IPS-NIHi11 (cell line): ENCODE results near the gene ZNRF3.
A peak's percentile ranks its signal among the peaks of the same experiment; 100 is the strongest.
"Not testable (repeated sequence)": the region's sequence is repeated elsewhere in the genome, so short reads cannot be mapped to it uniquely, and the experiment has no call there.

Source experiments
- DNase-seq: peaks from one replicate; pipeline ENCODE4 v3.0.0; 2012; ENCODE audit warnings: mixed read lengths, low spot score

ZNRF3 gene

GRCh38 chr22:28931844-28932567, 48.6 kb downstream of the ZNRF3 start:
- no peak for DNase-seq

DNA sequence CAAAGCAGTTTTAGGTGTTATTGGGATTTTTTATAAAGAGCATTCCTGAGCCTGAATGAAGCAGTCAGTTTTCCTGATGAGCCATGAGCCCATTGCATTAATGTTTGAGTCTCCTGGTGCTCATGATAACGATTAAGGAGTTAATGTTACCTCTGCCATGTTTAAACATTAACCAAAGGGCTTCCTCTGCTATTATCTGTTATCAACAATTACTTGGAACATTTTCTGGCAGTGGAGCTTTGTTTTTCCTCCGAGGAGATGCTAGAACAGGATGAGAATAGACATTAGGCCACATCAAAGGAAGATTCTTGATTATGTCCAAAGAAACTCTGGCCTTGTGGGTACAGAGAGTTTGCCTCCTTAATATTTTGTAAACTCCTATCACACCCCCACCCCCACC, 49.9 kb downstream of the ZNRF3 start:
- DNase-seq, result no peak

DNA sequence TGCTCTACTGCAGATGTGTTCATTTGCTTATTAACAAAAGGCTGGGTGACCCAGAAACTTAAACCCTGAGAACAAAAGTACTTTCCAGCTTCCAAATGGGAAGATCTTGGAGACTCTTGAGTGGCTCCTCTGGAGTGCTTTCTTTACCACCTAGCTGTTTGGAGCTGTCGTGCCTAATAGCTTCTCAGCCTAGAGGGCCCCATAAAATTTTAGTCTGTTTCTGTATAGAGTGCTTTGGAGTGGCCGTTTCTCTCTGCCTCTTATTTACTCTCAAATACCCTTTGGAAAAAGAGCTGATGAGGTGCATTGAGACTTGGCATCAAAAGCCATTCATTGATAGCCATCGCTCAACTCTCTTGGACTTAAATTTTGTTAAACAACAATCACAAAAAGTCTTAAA, 50.7 kb downstream of the ZNRF3 start:
- no peak for DNase-seq

- DNase-seq, result no peak
These were observed 51.8 kb downstream of the ZNRF3 start for GRCh38 chr22:28935140-28935539.

DNA sequence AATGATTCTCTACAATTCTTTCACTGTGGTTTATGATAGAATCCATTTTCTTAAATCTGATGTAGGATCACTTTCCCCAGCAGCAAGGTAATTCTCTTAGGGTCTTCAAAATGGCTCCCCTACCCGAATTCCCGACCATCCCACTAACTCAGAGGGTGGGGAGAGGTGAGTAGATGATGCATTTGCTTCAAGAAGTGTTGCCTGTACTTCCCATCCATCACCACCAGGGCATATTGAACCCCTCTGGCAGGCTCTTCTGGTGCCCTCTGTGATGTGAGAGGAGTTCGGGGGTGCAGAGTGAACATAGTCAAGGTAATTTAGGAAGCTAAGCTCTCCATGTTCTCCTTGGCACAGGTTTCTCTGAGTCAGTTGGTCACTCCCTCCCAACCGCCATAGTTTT, 52.3 kb downstream of the ZNRF3 start:
- peak; percentile 43 for DNase-seq

DNA sequence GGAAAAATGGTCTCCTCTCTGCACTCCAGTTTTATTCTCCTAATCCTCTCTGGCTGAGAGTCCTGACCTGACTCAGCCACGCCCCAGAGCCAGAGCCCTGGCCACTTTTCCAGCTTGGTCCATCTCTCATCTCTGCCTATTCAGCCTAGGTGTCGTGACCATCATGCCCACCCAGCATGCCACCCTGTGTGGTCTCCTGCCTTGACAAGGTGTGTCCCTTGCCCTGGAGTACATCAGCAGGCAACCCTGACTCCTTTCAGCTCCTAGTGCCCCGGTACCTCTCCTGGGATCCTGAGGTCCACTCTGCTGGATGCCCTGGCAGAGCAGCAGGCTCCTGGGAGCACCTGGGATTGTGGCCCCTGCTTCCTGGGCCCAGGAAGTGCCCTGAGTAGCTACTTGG, 52.8 kb downstream of the ZNRF3 start:
- DNase-seq, result no peak

DNA sequence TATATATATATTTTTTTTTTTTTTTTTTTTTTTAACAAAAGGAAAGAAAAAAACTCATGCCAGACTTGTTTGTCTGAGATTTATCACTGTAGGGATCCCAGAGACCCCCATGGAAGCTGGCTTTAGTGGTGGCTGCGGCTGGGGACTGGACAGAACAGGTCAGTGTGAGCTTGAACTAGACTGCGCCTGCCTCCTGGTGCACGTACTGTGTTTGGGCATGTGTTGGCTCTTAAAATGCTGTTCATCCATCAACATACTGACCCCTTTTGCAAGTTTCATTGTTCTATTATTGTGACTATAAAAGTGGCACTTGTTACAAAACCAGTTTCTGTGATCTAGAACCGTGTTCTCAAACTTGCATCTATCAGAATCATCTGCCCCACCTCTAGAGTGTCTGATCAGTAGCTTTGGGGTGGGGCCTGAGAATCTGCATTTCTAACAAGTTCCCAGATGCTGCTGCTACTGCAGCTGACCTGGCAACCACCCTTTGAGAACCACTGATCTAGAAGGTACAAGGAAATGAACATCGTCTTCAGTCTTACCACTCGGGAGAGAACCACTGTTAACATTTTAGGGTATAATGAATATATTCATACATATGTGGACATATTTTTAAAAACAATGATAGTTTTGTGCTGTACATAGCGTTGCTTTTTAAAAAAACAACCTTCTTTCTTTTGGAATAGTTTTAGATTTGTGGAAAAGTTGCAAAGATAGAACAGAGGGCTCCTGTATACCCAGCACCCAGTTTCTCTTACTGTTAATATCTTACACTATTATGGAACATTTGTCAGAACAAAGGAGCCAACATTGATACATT, 54.0 kb downstream of the ZNRF3 start:
- DNase-seq, result no peak

DNA sequence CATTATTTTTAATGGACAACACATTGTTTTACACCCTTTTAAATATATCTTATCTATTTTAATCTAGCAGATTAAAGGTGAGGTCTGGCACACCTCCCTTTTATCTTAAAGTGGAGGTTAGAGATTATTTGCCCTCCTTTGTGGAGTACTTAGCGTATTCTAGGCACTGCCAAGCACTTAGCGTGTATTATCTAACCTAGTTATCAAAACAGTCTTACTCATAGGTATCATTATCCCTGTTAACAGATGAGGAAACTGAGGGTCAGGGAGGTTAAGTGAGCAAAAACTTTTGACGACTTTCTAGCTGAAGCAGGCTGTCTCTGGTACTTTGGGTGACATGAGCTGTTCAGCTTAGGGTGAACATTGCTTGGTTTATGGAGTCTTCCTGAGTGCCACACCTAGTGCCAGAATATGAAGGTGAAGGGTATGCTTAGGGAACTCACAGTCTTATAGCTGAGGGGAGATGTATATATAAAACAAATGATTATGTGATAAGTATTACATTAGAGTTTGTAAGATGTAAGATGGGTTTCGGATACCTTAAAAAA, 55.0 kb downstream of the ZNRF3 start:
- DNase-seq, result no peak

DNA sequence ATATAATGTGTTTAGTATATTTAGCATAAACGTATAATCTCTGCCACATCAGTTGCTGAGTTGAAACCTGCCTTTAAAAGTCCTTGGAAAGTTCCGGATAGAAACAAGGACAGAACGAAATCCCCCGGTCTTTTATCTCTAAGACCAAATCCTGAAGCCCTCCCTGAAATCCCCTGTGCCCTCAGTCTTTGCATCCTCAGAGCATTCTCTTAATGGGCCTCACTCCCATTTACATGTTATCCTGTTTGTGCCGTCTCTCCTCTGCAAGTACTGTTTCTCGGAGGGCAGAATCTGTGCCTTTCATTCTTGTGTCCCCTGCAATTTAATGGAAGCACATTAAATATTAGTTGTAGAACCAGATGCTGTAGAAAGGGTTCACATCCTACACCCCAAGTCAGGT, 56.0 kb downstream of the ZNRF3 start:
- peak; percentile 39 for DNase-seq

DNA sequence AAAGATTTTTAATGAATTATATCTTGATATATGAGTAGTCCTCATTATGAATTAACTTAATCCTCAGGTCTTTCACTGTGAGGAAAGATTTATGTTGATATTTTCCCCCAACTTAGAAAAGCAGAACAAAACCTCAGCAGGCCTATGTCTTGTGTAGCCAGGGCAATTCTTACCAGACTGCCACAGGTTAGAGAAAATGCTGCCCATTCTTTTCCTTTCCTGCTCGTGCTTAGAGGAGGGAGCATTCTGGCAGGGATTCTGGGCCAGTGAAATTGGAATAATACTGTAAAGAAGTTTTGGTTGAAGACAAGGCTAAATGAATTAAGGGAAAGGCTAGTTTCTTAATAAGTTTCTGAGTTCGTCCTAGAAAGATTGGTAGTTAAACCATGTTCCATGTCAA, 56.6 kb downstream of the ZNRF3 start:
- DNase-seq, result no peak

DNA sequence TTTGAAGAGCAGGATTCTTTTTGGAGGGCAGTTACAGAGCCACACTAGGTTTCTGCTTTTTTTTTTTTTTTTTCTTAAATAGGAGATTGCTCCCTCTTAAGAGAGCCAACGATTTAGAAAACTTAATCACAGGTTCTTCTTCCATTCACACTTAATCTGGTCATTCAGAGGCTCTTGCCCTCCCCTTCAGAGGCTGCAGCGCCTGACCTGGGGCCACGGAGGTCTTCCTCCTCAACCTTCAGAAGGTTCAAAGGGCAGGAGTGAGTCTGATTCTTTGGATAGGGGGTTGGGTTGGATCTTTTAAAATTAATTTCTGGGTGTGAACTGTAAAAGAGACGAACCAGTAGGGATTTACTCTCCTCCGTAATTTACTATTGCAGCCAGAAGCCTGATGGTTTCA, 57.1 kb downstream of the ZNRF3 start:
- DNase-seq, result no peak

DNA sequence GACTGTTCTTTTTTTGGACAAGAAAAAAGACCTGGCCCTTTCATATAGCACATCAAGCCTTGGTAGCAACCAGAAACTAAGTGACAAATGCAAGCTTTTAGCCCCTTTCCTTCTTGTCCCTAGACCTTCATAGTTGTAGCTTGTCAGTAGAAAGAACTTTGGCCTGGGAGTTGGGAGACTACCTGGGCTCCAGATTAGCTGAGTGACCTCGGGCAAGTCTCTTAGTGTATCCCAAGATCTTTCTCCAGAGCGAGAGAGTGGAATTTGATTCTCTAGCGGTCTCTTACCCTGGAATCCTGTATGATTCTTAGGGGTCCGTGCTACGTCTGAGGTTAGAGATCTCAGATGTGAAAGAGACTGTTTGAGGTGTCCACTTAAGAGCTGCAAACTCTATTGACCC, 59.0 kb downstream of the ZNRF3 start:
- DNase-seq, result no peak

- DNase-seq, result peak; percentile 38
These were observed 59.6 kb downstream of the ZNRF3 start for GRCh38 chr22:28942801-28943500.

DNA sequence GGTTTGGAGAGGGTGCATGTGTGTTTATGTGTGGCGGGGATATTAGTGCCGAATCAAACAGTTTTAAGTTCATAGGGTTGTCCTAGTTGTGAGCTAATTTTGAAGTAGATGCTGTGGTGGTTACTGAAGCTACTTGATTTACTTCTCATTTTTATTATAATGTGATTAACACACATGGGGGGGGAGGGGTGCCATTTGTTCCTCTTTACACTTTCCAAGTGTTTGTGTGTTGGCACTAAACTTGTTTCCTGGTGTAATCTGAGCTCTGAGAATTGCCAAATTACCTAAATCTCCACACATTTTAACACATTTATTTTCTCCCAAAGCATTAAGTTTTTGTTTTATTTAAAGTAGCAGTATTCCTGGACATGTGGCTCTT, 60.1 kb downstream of the ZNRF3 start:
- no peak for DNase-seq

GRCh38 chr22:28947125-28947524, 63.8 kb downstream of the ZNRF3 start:
- no peak for DNase-seq

DNA sequence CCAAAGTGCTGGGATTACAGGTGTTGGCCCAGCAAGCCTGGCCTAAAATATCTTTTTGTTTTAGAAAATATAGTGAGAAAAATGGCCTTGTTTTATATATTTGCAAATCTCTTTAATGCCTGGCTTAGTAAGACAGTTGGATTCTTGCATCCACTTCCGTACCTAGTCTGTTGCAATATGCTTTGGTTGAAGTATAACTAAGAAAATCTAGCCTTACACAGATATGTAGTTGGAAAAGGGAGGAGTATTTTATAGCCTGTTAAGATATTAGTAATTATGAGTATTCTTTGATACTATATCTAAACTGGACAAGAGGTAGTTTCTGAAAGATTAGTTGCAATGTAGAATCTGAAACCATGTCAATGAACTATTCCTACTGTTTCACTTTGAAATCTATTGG, 65.1 kb downstream of the ZNRF3 start:
- DNase-seq, result no peak

GRCh38 chr22:28948860-28949551, 65.6 kb downstream of the ZNRF3 start:
- not testable (repeated sequence) for DNase-seq

- no peak for DNase-seq
These were observed 66.4 kb downstream of the ZNRF3 start for GRCh38 chr22:28949788-28950187.

DNA sequence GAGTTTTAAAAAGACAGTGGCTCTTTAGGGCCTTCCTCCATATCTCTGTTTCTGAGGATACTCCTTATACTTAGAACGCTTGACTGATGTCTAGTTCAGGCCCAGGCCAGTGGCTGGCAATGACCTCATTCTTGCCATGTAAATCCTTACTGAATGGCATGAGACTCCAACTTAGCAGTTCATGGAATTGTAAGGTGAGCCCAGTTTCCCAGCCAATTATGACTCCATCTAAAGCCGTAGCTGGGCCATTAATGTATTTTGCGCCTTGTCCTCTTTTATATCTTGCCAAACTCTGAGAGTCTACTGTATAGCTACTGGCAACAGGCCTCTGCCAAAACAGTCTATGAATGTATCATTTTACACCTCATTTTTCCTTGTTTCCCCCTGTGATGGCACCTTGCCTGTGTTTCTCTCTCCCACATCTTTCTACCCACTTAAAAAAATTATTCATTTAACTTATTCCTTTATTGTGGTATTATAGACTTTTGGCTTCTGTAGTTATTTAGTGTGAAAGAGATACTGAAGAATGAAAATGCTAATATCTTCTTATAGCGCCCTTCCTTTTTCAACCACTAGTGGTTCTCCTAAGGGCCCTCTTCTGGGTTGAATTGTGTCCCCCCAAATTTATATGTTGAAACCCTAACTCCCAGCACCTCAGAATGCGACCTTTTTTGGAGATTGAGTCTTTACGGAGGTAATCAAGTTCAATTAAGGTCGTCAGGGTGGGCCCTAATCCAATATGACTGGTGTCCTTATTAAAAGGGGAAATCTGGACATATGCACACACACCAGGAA, 67.4 kb downstream of the ZNRF3 start:
- DNase-seq, result peak; percentile 34

DNA sequence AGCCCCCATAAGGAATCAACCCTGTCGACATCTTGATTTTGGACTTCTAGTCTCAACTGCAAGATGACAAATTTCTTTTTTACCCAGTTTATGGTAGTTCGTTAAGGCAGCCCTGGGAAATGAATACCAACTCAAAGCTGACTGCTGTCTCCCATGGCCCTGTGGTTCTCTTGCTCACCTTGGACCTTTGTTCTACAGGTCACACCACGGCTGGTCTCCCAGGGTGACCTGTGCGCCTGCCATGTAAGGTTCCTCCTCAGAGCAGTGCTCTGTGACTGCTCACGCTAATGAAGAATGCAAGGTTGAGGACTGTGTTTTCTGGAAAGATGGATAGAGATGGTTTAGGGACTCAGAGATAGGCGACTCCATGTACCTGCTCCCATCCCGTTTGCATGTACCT, 68.2 kb downstream of the ZNRF3 start:
- DNase-seq, result no peak

GRCh38 chr22:28951969-28952521, 68.7 kb downstream of the ZNRF3 start:
- DNase-seq, result peak; percentile 50
